GM19324 (cell line): ENCODE measurements around the gene SDK1.
A peak's percentile ranks its signal among the peaks of the same experiment; 100 is the strongest.

Source experiments
- ATAC-seq: cut with Tn5 transposase; IDR thresholded peaks from one replicate; pipeline ENCODE4 v1.9.1; 2021; ENCODE audit warnings: mild to moderate bottlenecking, moderate library complexity; ENCODE audit not compliant: unreplicated experiment, low FRiP score

Gene SDK1

GRCh38 chr7:3300651-3301448 lies at the start of gene SDK1:
Gene SDK1, plus strand, starts transcription at chr7:3301252. Its CDS starts 335 bp downstream, at chr7:3301587.
- ATAC-seq, result peak; percentile 96

GRCh38 chr7:3254718-3255117 lies 46.3 kb upstream of the SDK1 start:
- ATAC-seq, result no peak

GRCh38 chr7:3259711-3260400 lies 41.2 kb upstream of the SDK1 start:
- no peak for ATAC-seq

- ATAC-seq, result no peak
These were observed 40.7 kb upstream of the SDK1 start for GRCh38 chr7:3260401-3260715.

GRCh38 chr7:3264693-3265339 lies 36.2 kb upstream of the SDK1 start:
- ATAC-seq, result no peak

- ATAC-seq, result no peak
These were observed 35.7 kb upstream of the SDK1 start for GRCh38 chr7:3265388-3265787.

- no peak for ATAC-seq
These were observed 34.8 kb upstream of the SDK1 start for GRCh38 chr7:3266240-3266639.

GRCh38 chr7:3267966-3268690 lies 32.9 kb upstream of the SDK1 start:
- ATAC-seq, result no peak

GRCh38 chr7:3270362-3270761 lies 30.7 kb upstream of the SDK1 start:
- no peak for ATAC-seq

- no peak for ATAC-seq
These were observed 29.8 kb upstream of the SDK1 start for GRCh38 chr7:3271298-3271697.

GRCh38 chr7:3272691-3273141 lies 28.3 kb upstream of the SDK1 start:
- ATAC-seq, result no peak

GRCh38 chr7:3274131-3274530 lies 26.9 kb upstream of the SDK1 start:
- no peak for ATAC-seq

- ATAC-seq, result no peak
These were observed 23.2 kb upstream of the SDK1 start for GRCh38 chr7:3277604-3278572.

- ATAC-seq, result no peak
These were observed 21.8 kb upstream of the SDK1 start for GRCh38 chr7:3279147-3279818.

- no peak for ATAC-seq
These were observed 20.6 kb upstream of the SDK1 start for GRCh38 chr7:3280445-3280844.

GRCh38 chr7:3280946-3281656 lies 20.0 kb upstream of the SDK1 start:
- no peak for ATAC-seq

- no peak for ATAC-seq
These were observed 18.6 kb upstream of the SDK1 start for GRCh38 chr7:3282457-3282856.

- ATAC-seq, result no peak
These were observed 17.8 kb upstream of the SDK1 start for GRCh38 chr7:3283130-3283704.
